Astrocyte (in vitro differentiated cells and primary cell): ENCODE results near the gene SORT1. TPM values are rescaled to one million over a fixed set of nuclear protein-coding genes. Genes with fewer than 3 reads are reported as not detected.

Source experiments
- DNase-seq: peaks from one replicate; pipeline ENCODE4 v3.0.0-alpha.2; 2010; ENCODE audit warnings: low read depth
- FAIRE-seq: peaks from 2 replicates; lab custom pipeline; 2011; peaks lifted over from hg19 to GRCh38; lab: Jason Lieb, UNC
- H2AFZ ChIP-seq: 2 replicates; pipeline ENCODE4 v1.6.0; 2012; ENCODE audit warnings: low read depth, low read length, inconsistent platforms
- H3K27ac ChIP-seq: 2 replicates; pipeline ENCODE4 v1.5.1; 2011; ENCODE audit warnings: low read depth, low read length, inconsistent platforms
- H3K27me3 ChIP-seq: 2 replicates; pipeline ENCODE4 v1.6.0; 2011; ENCODE audit warnings: low read length, inconsistent platforms; ENCODE audit not compliant: insufficient read depth
- H3K36me3 ChIP-seq: 2 replicates; pipeline ENCODE4 v1.5.1; 2011; ENCODE audit warnings: low read length, inconsistent platforms; ENCODE audit not compliant: insufficient read depth
- H3K4me1 ChIP-seq: 2 replicates; pipeline ENCODE4 v1.5.1; 2011; ENCODE audit warnings: low read length, inconsistent platforms; ENCODE audit not compliant: insufficient read depth
- H3K4me2 ChIP-seq: 2 replicates; pipeline ENCODE4 v1.6.0; 2012; ENCODE audit warnings: low read length, inconsistent platforms
- H3K4me3 ChIP-seq: 2 replicates; pipeline ENCODE4 v1.5.1; 2011; ENCODE audit warnings: low read depth, mild to moderate bottlenecking, low read length, inconsistent platforms; ENCODE audit not compliant: insufficient read depth
- H3K79me2 ChIP-seq: 2 replicates; pipeline ENCODE4 v1.6.0; 2012; ENCODE audit warnings: mild to moderate bottlenecking, low read length, inconsistent platforms; ENCODE audit not compliant: insufficient read depth
- H3K9ac ChIP-seq: 2 replicates; pipeline ENCODE4 v1.6.0; 2012; ENCODE audit warnings: mild to moderate bottlenecking, low read length, inconsistent platforms
- H3K9me3 ChIP-seq: 2 replicates; pipeline ENCODE4 v1.5.1; 2012; ENCODE audit warnings: low read depth, mild to moderate bottlenecking, low read length, inconsistent platforms; ENCODE audit not compliant: insufficient read depth
- H4K20me1 ChIP-seq: 2 replicates; pipeline ENCODE4 v1.6.0; 2012; ENCODE audit warnings: low read length, inconsistent platforms; ENCODE audit not compliant: insufficient read depth
- H3K27ac Mint-ChIP-seq: one replicate; pipeline ENCODE4 v1.8.0; 2021; ENCODE audit warnings: mild to moderate bottlenecking, mixed read lengths; ENCODE audit not compliant: unreplicated experiment
- H3K27me3 Mint-ChIP-seq: one replicate; pipeline ENCODE4 v1.8.0; 2021; ENCODE audit warnings: low read depth, mixed read lengths; ENCODE audit not compliant: unreplicated experiment
- H3K36me3 Mint-ChIP-seq: one replicate; pipeline ENCODE4 v1.8.0; 2021; ENCODE audit warnings: low read depth, mixed read lengths; ENCODE audit not compliant: unreplicated experiment
- H3K4me1 Mint-ChIP-seq: one replicate; pipeline ENCODE4 v1.8.0; 2021; ENCODE audit warnings: low read depth, mixed read lengths; ENCODE audit not compliant: unreplicated experiment
- H3K4me3 Mint-ChIP-seq: one replicate; pipeline ENCODE4 v1.8.0; 2021; ENCODE audit warnings: mild to moderate bottlenecking, moderate library complexity, mixed read lengths; ENCODE audit not compliant: unreplicated experiment
- H3K9me3 Mint-ChIP-seq: one replicate; pipeline ENCODE4 v1.8.0; 2021; ENCODE audit warnings: mild to moderate bottlenecking, mixed read lengths; ENCODE audit not compliant: unreplicated experiment
- CTCF ChIP-seq: IDR thresholded peaks from 2 replicates; pipeline ENCODE4 v1.5.1; 2011; ENCODE audit warnings: low read depth, mild to moderate bottlenecking, inconsistent platforms, low read length, moderate library complexity; ENCODE audit not compliant: insufficient read depth
- EZH2 ChIP-seq: IDR thresholded peaks from 2 replicates; pipeline ENCODE4 v1.6.1; 2012; ENCODE audit warnings: mild to moderate bottlenecking, low read length, inconsistent platforms; ENCODE audit not compliant: insufficient read depth
- total RNA-seq: library from RNA; stranded (reverse); gene quantifications from 2 replicates; pipeline ENCODE4 v1.2.1, GENCODE V29; 2021

The SORT1 gene
- total RNA-seq, 1 donor from 2014 or later = 135 TPM

- no peak overlapping the region for H3K4me3 ChIP-seq
- H3K4me1 ChIP-seq = peaks cover 32% of the 10 kb centered on the region
- no peak overlapping the region for H2AFZ ChIP-seq
- FAIRE-seq (no peak), DNase-seq (no peak)
- no peak overlapping the region for H3K4me3 Mint-ChIP-seq
- H3K27ac Mint-ChIP-seq = no peak overlapping the region
- peaks cover 6% of the 10 kb centered on the region for H3K9me3 ChIP-seq
- peaks cover 2% of the 10 kb centered on the region for H3K9me3 Mint-ChIP-seq
- H3K27me3 ChIP-seq = no peaks in the 10 kb centered on the region
- peaks cover 16% of the 10 kb centered on the region for H3K36me3 Mint-ChIP-seq
- H3K27me3 Mint-ChIP-seq = peaks cover 1% of the 10 kb centered on the region
- TF ChIP-seq CTCF (no peak), EZH2 (no peak)
- no peak overlapping the region for H3K9ac ChIP-seq
- H3K36me3 ChIP-seq = no peaks in the 10 kb centered on the region
- peaks cover 34% of the 10 kb centered on the region for H3K4me1 Mint-ChIP-seq
- H3K79me2 ChIP-seq = no peaks in the 10 kb centered on the region
- H3K27ac ChIP-seq = no peak overlapping the region
- H3K4me2 ChIP-seq = no peak overlapping the region
- no peaks in the 10 kb centered on the region for H4K20me1 ChIP-seq
These were observed 125.5 kb downstream of the SORT1 start for GRCh38 chr1:109272021-109272799.

- peaks cover 31% of the 10 kb centered on the region for H3K4me1 ChIP-seq
- FAIRE-seq = no peak
- no peaks in the 10 kb centered on the region for H3K27me3 ChIP-seq
- H3K4me3 Mint-ChIP-seq = no peak overlapping the region
- peaks cover 2% of the 10 kb centered on the region for H3K9me3 Mint-ChIP-seq
- no peak overlapping the region for H2AFZ ChIP-seq
- H3K9ac ChIP-seq = no peak overlapping the region
- no peaks in the 10 kb centered on the region for H4K20me1 ChIP-seq
- peaks cover 6% of the 10 kb centered on the region for H3K9me3 ChIP-seq
- peaks cover 1% of the 10 kb centered on the region for H3K27me3 Mint-ChIP-seq
- no peak for TF ChIP-seq EZH2
- TF ChIP-seq CTCF = no peak
- DNase-seq = no peak
- H3K79me2 ChIP-seq = no peaks in the 10 kb centered on the region
- no peak overlapping the region for H3K27ac Mint-ChIP-seq
- peaks cover 14% of the 10 kb centered on the region for H3K36me3 Mint-ChIP-seq
- H3K4me3 ChIP-seq = no peak overlapping the region
- no peak overlapping the region for H3K4me2 ChIP-seq
- peaks cover 28% of the 10 kb centered on the region for H3K4me1 Mint-ChIP-seq
- no peak overlapping the region for H3K27ac ChIP-seq
- H3K36me3 ChIP-seq = no peaks in the 10 kb centered on the region
These were observed 126.3 kb downstream of the SORT1 start for GRCh38 chr1:109271458-109271857.
